HEK293T (cell line): ENCODE results near the gene ALOX5AP.

ENCODE experiments used
- FOXA1 ChIP-seq: fragments of 450-650 bp; IDR thresholded peaks from 2 replicates; pipeline ENCODE4 v1.6.1; 2016; ENCODE audit warnings: mild to moderate bottlenecking
- FOXM1 ChIP-seq: fragments of 450-650 bp; IDR thresholded peaks from 2 replicates; pipeline ENCODE4 v1.6.1; 2017; ENCODE audit warnings: mild to moderate bottlenecking, borderline replicate concordance
- LEF1 ChIP-seq: fragments of 450-650 bp; IDR thresholded peaks from 2 replicates; pipeline ENCODE4 v1.6.1; 2017; ENCODE audit warnings: mild to moderate bottlenecking, borderline replicate concordance
- NFRKB ChIP-seq: fragments of 450-650 bp; IDR thresholded peaks from 2 replicates; pipeline ENCODE4 v1.6.1; 2016; ENCODE audit warnings: mild to moderate bottlenecking, moderate library complexity
- PKNOX1 ChIP-seq: fragments of 450-650 bp; IDR thresholded peaks from 2 replicates; pipeline ENCODE4 v1.6.1; 2016
- SP1 ChIP-seq: fragments of 450-650 bp; IDR thresholded peaks from 2 replicates; pipeline ENCODE4 v1.6.1; 2017

GRCh38 chr13:30802501-30802900, 67.2 kb downstream of the ALOX5AP start:
- TF ChIP-seq SP1 = no peak
- no peak for TF ChIP-seq LEF1
- no peak for TF ChIP-seq FOXM1
- no peak for TF ChIP-seq PKNOX1
- no peak for TF ChIP-seq NFRKB
- no peak for TF ChIP-seq FOXA1
